K562 (cell line): ENCODE data around the gene PRMT2. TPM values are rescaled to one million over a fixed set of nuclear protein-coding genes. Genes with fewer than 3 reads are reported as not detected.

ENCODE experiments used
- CSDE1 ChIP-seq, 2 experiments: fragments of 450-650 bp; IDR thresholded peaks; 2 replicates each; pipeline ENCODE4 v1.6.1; 2016; ENCODE audit warnings: mild to moderate bottlenecking in 1 of 2
- CXXC5 ChIP-seq: fragments of 250-450 bp; sonication (Bioruptor Pico); IDR thresholded peaks from 2 replicates; pipeline ENCODE4 v1.8.0; 2022; ENCODE audit warnings: inconsistent platforms, mild to moderate bottlenecking, moderate library complexity
- ETS2 ChIP-seq: IDR thresholded peaks from 2 replicates; pipeline ENCODE4 v1.6.1; 2016; ENCODE audit warnings: borderline replicate concordance, missing genetic modification characterization, mild to moderate bottlenecking, moderate library complexity, missing compliant biosample characterization; ENCODE audit not compliant: poor library complexity, severe bottlenecking
- ETV1 ChIP-seq: fragments of 450-650 bp; conservative IDR thresholded peaks from 2 replicates; pipeline ENCODE4 v1.6.1; 2016; ENCODE audit warnings: missing genetic modification characterization, control low read depth, low read depth, missing compliant biosample characterization
- FOXP1 ChIP-seq: sonication (generic); formaldehyde crosslinking; IDR thresholded peaks from 2 replicates; pipeline ENCODE4 v1.8.0; 2022; ENCODE audit warnings: mild to moderate bottlenecking, missing genetic modification reagents
- GABPB2 ChIP-seq: fragments of 250-450 bp; sonication (Bioruptor Pico); conservative IDR thresholded peaks from 2 replicates; pipeline ENCODE4 v1.5.1; 2021; ENCODE audit warnings: mild to moderate bottlenecking
- GTF2F1 ChIP-seq: IDR thresholded peaks from 2 replicates; pipeline ENCODE4 v1.6.1; 2011; ENCODE audit warnings: low read depth, low read length, improper control_type of control experiment
- HCFC1 ChIP-seq: IDR thresholded peaks from 2 replicates; pipeline ENCODE4 v1.6.1; 2012; ENCODE audit warnings: low read depth, low read length, improper control_type of control experiment
- HIVEP1 ChIP-seq: fragments of 250-450 bp; sonication (Bioruptor Pico); IDR thresholded peaks from 2 replicates; pipeline ENCODE4 v1.4.0; 2020; ENCODE audit warnings: mild to moderate bottlenecking
- HNRNPLL ChIP-seq: fragments of 200-400 bp; formaldehyde crosslinking; IDR thresholded peaks from 2 replicates; pipeline ENCODE4 v1.6.1; 2017; ENCODE audit warnings: low read length, low read depth, mild to moderate bottlenecking; ENCODE audit not compliant: poor library complexity, severe bottlenecking
- JUND ChIP-seq, 2 experiments: IDR thresholded peaks; 2 replicates in 1 of 2; 3 replicates in 1 of 2; pipeline ENCODE4 v1.6.1; 2011; ENCODE audit warnings: borderline replicate concordance in 2 of 2, low read depth in 2 of 2, low read length in 2 of 2, improper control_type of control experiment in 1 of 2, missing biosample characterization in 1 of 2, missing genetic modification characterization in 1 of 2, missing genetic modification reagents in 1 of 2
- KDM4B ChIP-seq, 2 experiments: fragments of 450-650 bp in 1 of 2; sonication (generic) in 1 of 2; IDR thresholded peaks; 2 replicates each; pipeline ENCODE4 v1.6.1; 2016 to 2017; ENCODE audit warnings: borderline replicate concordance in 2 of 2, antibody characterized with exemption in 1 of 2, low read depth in 1 of 2, mild to moderate bottlenecking in 1 of 2
- POLR3A ChIP-seq: IDR thresholded peaks from 2 replicates; pipeline ENCODE4 v1.6.1; 2011; ENCODE audit warnings: borderline replicate concordance, mild to moderate bottlenecking, moderate library complexity; ENCODE audit not compliant: insufficient read length, insufficient read depth; ENCODE audit errors: extremely low read depth
- PPARD ChIP-seq: fragments of 250-450 bp; sonication (Bioruptor Pico); IDR thresholded peaks from 2 replicates; pipeline ENCODE4 v1.8.0; 2022; ENCODE audit warnings: inconsistent platforms, mild to moderate bottlenecking, moderate library complexity
- RAD21 ChIP-seq, 2 experiments: fragments of 250-450 bp in 1 of 2; fragments of 450-650 bp in 1 of 2; sonication (Bioruptor Pico) in 1 of 2; formaldehyde crosslinking in 1 of 2; IDR thresholded peaks in 1 of 2; conservative IDR thresholded peaks in 1 of 2; 2 replicates each; pipeline versions ENCODE4 v1.4.0 to v1.8.0; 2020 to 2022; ENCODE audit warnings: mild to moderate bottlenecking in 2 of 2, moderate library complexity in 1 of 2
- SMAD3 ChIP-seq: fragments of 450-650 bp; formaldehyde crosslinking; conservative IDR thresholded peaks from 2 replicates; pipeline ENCODE4 v1.4.0; 2020; ENCODE audit warnings: mild to moderate bottlenecking
- SMAD4 ChIP-seq: fragments of 250-450 bp; sonication (Bioruptor Pico); conservative IDR thresholded peaks from 2 replicates; pipeline ENCODE4 v1.8.0; 2021; ENCODE audit warnings: inconsistent platforms, mild to moderate bottlenecking, moderate library complexity
- SMARCA4 ChIP-seq: fragments of 450-650 bp; IDR thresholded peaks from 2 replicates; pipeline ENCODE4 v1.6.1; 2016
- TBL1XR1 ChIP-seq, 2 experiments: IDR thresholded peaks; 2 replicates each; pipeline ENCODE4 v1.6.1; 2012; ENCODE audit warnings: improper control_type of control experiment in 2 of 2, low read length in 2 of 2, mild to moderate bottlenecking in 1 of 2
- ZEB2 ChIP-seq: fragments of 450-650 bp; IDR thresholded peaks from 2 replicates; pipeline ENCODE4 v1.6.1; 2016
- ZNF311 ChIP-seq: fragments of 250-450 bp; sonication (Bioruptor Pico); IDR thresholded peaks from 2 replicates; pipeline ENCODE4 v1.4.0; 2020; ENCODE audit warnings: mild to moderate bottlenecking, moderate library complexity
- ZNF316 ChIP-seq: fragments of 450-650 bp; IDR thresholded peaks from 2 replicates; pipeline ENCODE4 v1.6.1; 2016
- ZNF384 ChIP-seq: IDR thresholded peaks from 2 replicates; pipeline ENCODE4 v1.6.1; 2012; ENCODE audit warnings: low read depth, low read length, improper control_type of control experiment
- polyA plus RNA-seq, 8 experiments: library from polyadenylated mRNA; depleted of rRNA in 4 of 8; stranded (reverse) in 5 of 8; unstranded in 3 of 8; fragments of >200 nt; fragmentation: Nextera tagmentation in 2 of 8; fragmentation: Illumina TruSeq in 1 of 8; extraction: Ambion mirVana in 2 of 8; extraction: Trizol in 1 of 8; gene quantifications; 2 replicates each; pipeline versions ENCODE4 v1.2.1 to v1.2.3, GENCODE V29; 2011 to 2014; ENCODE audit warnings: inconsistent platforms in 1 of 8, missing spikeins in 1 of 8
- total RNA-seq, 7 experiments: library from RNA; depleted of rRNA in 6 of 7; stranded (reverse); fragments of >200 nt in 6 of 7; fragmentation: Illumina TruSeq in 2 of 7; extraction: Trizol in 2 of 7; gene quantifications; 2 replicates each; pipeline versions ENCODE4 v1.2.1 to v1.2.3, GENCODE V29; 2011 to 2021; ENCODE audit warnings: low replicate concordance in 1 of 7
- TF ChIP-seq, protein P1 (sequence below): fragments of 450-650 bp; formaldehyde crosslinking; IDR thresholded peaks from 2 replicates; pipeline ENCODE4 v1.4.0; 2022; ENCODE audit warnings: mild to moderate bottlenecking, moderate library complexity
- TF ChIP-seq, protein P2 (sequence below): fragments of 450-650 bp; formaldehyde crosslinking; IDR thresholded peaks from 2 replicates; pipeline ENCODE4 v1.4.0; 2022; ENCODE audit warnings: missing genetic modification characterization
- TF ChIP-seq, protein P3 (sequence below): fragments of 450-650 bp; conservative IDR thresholded peaks from 2 replicates; pipeline ENCODE4 v1.6.1; 2016; ENCODE audit warnings: missing genetic modification characterization, low read depth, mild to moderate bottlenecking, missing compliant biosample characterization, moderate library complexity

Gene PRMT2
- total and polyA plus RNA-seq, 9 of the 15 experiments (the other 6 are each of a cell fraction or from before 2014, with no cell fraction given), result 37.2 to 85.7 (median 59.3) TPM

DNA sequence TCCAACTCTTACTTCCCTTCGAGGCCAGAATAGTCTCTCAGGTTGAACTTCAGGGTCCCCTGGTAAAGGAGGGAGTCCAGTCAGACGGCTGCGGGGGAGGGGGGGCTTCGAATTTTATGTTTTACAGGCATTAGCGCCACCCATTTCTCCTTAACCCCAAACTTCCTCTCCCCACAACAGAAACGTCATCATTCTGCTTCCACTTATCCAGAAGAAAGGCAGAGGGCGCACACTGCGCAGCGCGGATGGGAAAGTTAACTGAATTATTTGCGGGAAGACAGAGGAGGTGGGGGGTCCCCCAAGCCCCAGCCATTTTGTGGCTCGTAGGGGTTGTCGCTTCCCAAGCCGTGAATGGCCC, 529 bp upstream of the PRMT2 start (continued):
- TF ChIP-seq, protein P1, sequence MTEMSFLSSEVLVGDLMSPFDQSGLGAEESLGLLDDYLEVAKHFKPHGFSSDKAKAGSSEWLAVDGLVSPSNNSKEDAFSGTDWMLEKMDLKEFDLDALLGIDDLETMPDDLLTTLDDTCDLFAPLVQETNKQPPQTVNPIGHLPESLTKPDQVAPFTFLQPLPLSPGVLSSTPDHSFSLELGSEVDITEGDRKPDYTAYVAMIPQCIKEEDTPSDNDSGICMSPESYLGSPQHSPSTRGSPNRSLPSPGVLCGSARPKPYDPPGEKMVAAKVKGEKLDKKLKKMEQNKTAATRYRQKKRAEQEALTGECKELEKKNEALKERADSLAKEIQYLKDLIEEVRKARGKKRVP (CRISPR knock-in tag), result peak; percentile 5; the same call in 1 of the 2 replicates
- 0 out of 2 replicates have a peak, but pooled peaks have one; percentile 25 for TF ChIP-seq ZNF311 (CRISPR knock-in tag)
- peak in 1 of 2 experiments; percentile 41; a peak in 1 of 4 replicates for TF ChIP-seq CSDE1 (IDR thresholded peaks at IDR 0.05)
- TF ChIP-seq ZNF316, result peak; percentile 16; the same call in 1 of the 2 replicates
- peak; percentile 55; the same call in 1 of the 2 replicates for TF ChIP-seq SMARCA4
- TF ChIP-seq CXXC5 (CRISPR knock-in tag), result peak; percentile 4; the same call in 1 of the 2 replicates
- TF ChIP-seq SMAD3 (CRISPR knock-in tag), result peak; percentile 17; the same call in 1 of the 2 replicates
- peak; percentile 88 for TF ChIP-seq HNRNPLL
- TF ChIP-seq JUND (IDR thresholded peaks at IDR 0.05; ENCODE audit: borderline replicate concordance, low read depth, low read length), result no peak
- peak; percentile 50; the same call in 1 of the 3 replicates for TF ChIP-seq JUND (tag; IDR thresholded peaks at IDR 0.05; ENCODE audit: borderline replicate concordance, low read depth, low read length)
- TF ChIP-seq, protein P2, sequence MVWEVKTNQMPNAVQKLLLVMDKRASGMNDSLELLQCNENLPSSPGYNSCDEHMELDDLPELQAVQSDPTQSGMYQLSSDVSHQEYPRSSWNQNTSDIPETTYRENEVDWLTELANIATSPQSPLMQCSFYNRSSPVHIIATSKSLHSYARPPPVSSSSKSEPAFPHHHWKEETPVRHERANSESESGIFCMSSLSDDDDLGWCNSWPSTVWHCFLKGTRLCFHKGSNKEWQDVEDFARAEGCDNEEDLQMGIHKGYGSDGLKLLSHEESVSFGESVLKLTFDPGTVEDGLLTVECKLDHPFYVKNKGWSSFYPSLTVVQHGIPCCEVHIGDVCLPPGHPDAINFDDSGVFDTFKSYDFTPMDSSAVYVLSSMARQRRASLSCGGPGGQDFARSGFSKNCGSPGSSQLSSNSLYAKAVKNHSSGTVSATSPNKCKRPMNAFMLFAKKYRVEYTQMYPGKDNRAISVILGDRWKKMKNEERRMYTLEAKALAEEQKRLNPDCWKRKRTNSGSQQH (CRISPR knock-in tag), result peak; percentile 64
- no peak for TF ChIP-seq POLR3A
- TF ChIP-seq RAD21 (CRISPR knock-in tag; conservative IDR thresholded peaks at IDR 0.05 in 1 of 2, IDR thresholded peaks at IDR 0.05 in 1 of 2), result peak; percentile 17 to 22; a peak in 2 of 4 replicates
- TF ChIP-seq KDM4B (IDR thresholded peaks at IDR 0.05; ENCODE audit: borderline replicate concordance in 2 of 2, low read depth in 1 of 2), result 0 out of 4 replicates have a peak, but pooled peaks of 1 of the 2 experiments have one; percentile 57
- peak; percentile 45; the same call in 1 of the 2 replicates for TF ChIP-seq ETV1 (tag)
- TF ChIP-seq HIVEP1 (CRISPR knock-in tag), result no peak
- no peak for TF ChIP-seq ZEB2
- no peak for TF ChIP-seq GTF2F1
- TF ChIP-seq, protein P3, sequence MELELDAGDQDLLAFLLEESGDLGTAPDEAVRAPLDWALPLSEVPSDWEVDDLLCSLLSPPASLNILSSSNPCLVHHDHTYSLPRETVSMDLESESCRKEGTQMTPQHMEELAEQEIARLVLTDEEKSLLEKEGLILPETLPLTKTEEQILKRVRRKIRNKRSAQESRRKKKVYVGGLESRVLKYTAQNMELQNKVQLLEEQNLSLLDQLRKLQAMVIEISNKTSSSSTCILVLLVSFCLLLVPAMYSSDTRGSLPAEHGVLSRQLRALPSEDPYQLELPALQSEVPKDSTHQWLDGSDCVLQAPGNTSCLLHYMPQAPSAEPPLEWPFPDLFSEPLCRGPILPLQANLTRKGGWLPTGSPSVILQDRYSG (tag), result 0 out of 2 replicates have a peak, but pooled peaks have one; percentile 45
- TF ChIP-seq SMAD4 (CRISPR knock-in tag), result 0 out of 2 replicates have a peak, but pooled peaks have one; percentile 16
- 0 out of 2 replicates have a peak, but pooled peaks have one; percentile 46 for TF ChIP-seq GABPB2
- TF ChIP-seq PPARD (CRISPR knock-in tag), result no peak
- TF ChIP-seq TBL1XR1 (IDR thresholded peaks at IDR 0.05; ENCODE audit: low read length in 2 of 2), result peak in 1 of 2 experiments; percentile 22; a peak in 1 of 4 replicates
- no peak for TF ChIP-seq FOXP1 (CRISPR knock-in tag)
- peak; percentile 33; the same call in 1 of the 2 replicates for TF ChIP-seq ZNF384
- peak; percentile 33; the same call in 1 of the 2 replicates for TF ChIP-seq HCFC1
- no peak for TF ChIP-seq ETS2 (tag)
